Ammon's horn (tissue), 1 donor: ENCODE measurements around the gene MTERF4.

Experiments used
- DNase-seq: peaks from one replicate; pipeline ENCODE4 v3.0.0-alpha.2; 2016; ENCODE audit warnings: low spot score

Gene MTERF4

DNA sequence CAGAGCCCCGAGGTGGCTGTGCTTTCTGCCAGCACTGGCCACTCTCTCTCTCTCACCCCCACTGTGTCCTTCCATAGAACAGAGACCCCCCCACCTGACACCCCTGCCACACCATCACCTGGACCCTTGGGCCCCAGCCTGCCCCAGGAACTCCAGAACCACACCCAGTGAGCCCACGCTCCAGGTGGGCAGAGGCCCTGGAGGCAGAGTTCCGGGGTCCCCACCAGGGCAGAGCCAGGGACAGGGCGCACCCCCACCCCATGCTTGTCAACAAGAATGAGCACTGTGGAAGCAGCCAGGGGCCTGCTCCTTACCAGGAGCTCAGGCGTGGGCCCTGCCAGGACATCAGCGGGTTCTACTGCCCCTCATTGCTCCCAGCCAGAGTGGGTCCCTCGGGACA, 32.6 kb upstream of the MTERF4 start:
- no peak for DNase-seq

GRCh38 chr2:241133436-241133820, 31.3 kb upstream of the MTERF4 start:
- DNase-seq = no peak

DNA sequence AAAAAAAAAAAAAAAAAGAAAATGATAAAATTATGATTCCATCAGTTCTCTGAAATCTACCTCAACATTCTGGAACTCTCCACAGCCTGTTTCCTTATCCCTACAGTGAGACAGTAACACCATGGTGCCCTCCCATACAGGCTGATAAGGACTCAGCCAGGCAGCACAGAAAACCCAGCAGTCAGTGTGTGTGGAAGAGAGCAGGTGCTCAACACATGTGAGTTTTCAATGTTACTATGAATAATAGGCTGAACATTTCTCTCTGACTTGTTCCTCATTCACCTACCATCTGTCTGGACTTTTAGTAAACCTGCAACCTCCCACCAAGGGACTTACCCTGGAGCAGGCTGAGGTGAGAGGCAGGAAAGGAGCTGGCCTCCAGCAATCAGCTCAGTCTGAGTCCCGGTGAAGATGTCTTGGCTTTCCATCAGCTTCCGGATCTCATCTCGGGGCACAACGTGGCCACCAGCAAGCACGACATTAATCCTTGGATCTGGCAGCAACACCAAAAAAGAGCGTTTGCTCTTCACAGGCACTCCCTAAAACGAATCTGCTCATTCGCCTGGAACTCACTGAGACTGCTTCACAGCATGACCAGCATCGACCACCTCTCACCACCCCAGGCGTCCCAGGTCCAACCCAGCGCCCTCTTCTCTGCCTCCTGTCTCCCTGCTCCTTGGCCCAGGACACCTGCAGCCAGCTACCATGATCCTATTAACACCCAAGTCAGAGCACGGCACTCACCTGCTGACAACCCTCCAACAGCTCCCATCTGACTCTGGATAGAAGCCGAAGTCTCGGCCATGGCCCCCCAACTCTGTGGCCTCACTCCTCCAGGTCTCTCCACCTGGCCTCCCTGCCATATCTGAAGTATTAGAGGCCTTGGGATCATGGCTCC, 30.7 kb upstream of the MTERF4 start:
- no peak for DNase-seq

- no peak for DNase-seq
Measured at GRCh38 chr2:241131531-241131930, 29.4 kb upstream of the MTERF4 start.

- no peak for DNase-seq
Measured at GRCh38 chr2:241130316-241130715, 28.2 kb upstream of the MTERF4 start.

- DNase-seq = no peak
Measured at GRCh38 chr2:241129086-241129871, 27.2 kb upstream of the MTERF4 start.

- no peak for DNase-seq
Measured at GRCh38 chr2:241128266-241128665, 26.2 kb upstream of the MTERF4 start.

- no peak for DNase-seq
Measured at GRCh38 chr2:241126771-241127202, 24.7 kb upstream of the MTERF4 start.

GRCh38 chr2:241126201-241126611, 24.1 kb upstream of the MTERF4 start:
- DNase-seq = no peak

- no peak for DNase-seq
Measured at GRCh38 chr2:241125626-241126025, 23.5 kb upstream of the MTERF4 start.

GRCh38 chr2:241123816-241124536, 21.9 kb upstream of the MTERF4 start:
- peak; percentile 71 for DNase-seq

- no peak for DNase-seq
Measured at GRCh38 chr2:241122376-241123002, 20.4 kb upstream of the MTERF4 start.

DNA sequence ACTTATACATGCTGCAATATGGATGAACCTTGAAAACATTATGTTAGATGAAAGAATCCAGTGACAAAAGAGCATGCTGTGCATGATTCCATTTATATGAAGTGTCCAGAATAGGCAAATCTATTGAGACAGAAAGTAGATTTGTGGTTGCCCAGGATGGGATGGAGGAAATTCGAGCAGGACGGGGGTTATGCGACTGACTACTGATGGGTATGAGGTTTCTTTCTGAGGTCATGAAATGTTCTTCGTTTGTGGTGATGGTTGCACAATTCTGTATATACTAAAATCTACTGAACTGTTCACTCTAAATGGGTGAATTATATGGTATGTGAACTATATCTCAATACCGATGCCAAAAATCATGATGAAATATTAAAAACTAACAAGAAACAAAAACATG, 18.9 kb upstream of the MTERF4 start:
- DNase-seq = no peak

- no peak for DNase-seq
Measured at GRCh38 chr2:241120440-241120839, 18.4 kb upstream of the MTERF4 start.

GRCh38 chr2:241118737-241119505, 16.8 kb upstream of the MTERF4 start:
- DNase-seq = no peak

- DNase-seq = no peak
Measured at GRCh38 chr2:241116606-241117560, 14.8 kb upstream of the MTERF4 start.

DNA sequence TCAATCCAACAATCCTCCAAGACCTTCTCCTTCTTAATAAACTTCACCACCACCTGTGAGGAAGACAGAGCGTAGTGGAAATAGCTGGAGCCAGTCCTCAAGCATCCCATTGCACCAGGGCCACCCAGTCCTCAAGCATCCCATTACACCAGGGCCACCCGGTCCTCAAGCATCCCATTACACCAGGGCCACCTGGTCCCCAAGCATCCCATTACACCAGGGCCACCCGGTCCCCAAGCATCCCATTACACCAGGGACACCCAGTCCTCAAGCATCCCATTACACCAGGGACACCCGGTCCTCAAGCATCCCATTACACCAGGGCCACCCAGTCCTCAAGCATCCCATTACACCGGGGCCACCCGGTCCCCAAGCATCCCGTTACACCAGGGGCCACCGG, 13.3 kb upstream of the MTERF4 start:
- no peak for DNase-seq

- DNase-seq = no peak
Measured at GRCh38 chr2:241114836-241115235, 12.7 kb upstream of the MTERF4 start.

DNA sequence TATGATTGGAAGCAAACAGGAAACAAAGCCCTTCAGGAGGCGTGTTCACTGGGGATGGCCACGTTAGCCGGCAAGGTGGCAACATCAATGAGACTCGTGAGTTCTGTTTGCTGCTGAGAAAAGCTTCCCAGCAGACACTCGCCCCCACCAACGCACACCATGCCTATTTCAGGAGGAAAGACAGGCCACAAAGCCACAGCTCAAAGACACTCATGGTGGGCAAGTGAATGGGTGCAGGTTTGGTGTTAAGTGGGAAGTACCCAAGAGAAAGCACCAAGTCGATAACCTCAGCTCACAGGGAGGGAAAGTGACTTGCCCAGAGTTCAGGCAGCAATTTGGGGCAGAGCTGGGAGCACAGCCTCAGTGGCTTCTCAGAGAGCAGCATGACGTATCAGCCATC, 10.5 kb upstream of the MTERF4 start:
- DNase-seq = no peak

DNA sequence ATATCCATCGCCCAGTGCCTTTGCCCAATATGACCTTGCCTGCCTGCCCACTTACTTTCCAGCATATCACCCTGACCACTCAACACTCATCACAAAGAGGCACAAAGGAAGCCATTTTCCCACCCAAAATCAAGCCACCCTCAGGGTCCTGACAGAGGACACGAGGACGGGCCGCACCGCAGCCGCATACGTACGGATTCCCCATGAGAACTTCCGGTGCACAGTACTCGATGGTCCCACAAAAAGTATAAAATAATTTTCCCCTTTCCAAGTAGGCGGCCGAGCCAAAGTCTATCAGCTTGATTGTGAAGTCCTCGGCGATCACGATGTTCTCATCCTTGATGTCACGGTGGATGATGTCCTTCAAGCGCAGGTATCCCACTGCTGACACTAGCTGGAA, 10.0 kb upstream of the MTERF4 start:
- DNase-seq = no peak
